Heart right ventricle (tissue), 16 donors: Measurements from ENCODE around the gene DNM3. TPM values are rescaled to one million over a fixed set of nuclear protein-coding genes. Genes with fewer than 3 reads are reported as not detected.

Experiments
- ATAC-seq, 8 donors: fragments of 200-7000 bp; cut with Tn5 transposase; one replicate each; pipeline ENCODE4 v1.9.1; 2020; ENCODE audit warnings: mild to moderate bottlenecking in 8 of 8, moderate library complexity in 8 of 8, moderate number of reproducible peaks in 1 of 8
- DNase-seq, 2 donors: peaks; one replicate each; pipeline ENCODE4 v3.0.0-alpha.2; 2020
- H3K27ac ChIP-seq, 10 donors: fragments of 200-600 bp; sonication (generic) in 2 of 10; one replicate each; pipeline versions ENCODE4 v1.5.0 to v1.8.0; 2020 to 2022; ENCODE audit warnings: mild to moderate bottlenecking in 3 of 10
- H3K27me3 ChIP-seq, 7 donors: fragments of 200-600 bp; one replicate each; pipeline ENCODE4 v1.8.0; 2021 to 2022; ENCODE audit warnings: mild to moderate bottlenecking in 2 of 7
- H3K36me3 ChIP-seq, 9 donors: fragments of 200-600 bp; sonication (generic) in 1 of 9; one replicate each; pipeline versions ENCODE4 v1.5.0 to v1.8.0; 2020 to 2022; ENCODE audit warnings: mild to moderate bottlenecking in 2 of 9
- H3K4me1 ChIP-seq, 9 donors: fragments of 200-600 bp; sonication (generic) in 1 of 9; one replicate each; pipeline versions ENCODE4 v1.5.0 to v1.8.0; 2020 to 2022; ENCODE audit warnings: mild to moderate bottlenecking in 4 of 9
- H3K4me3 ChIP-seq, 10 donors: fragments of 200-600 bp; sonication (generic) in 2 of 10; one replicate each; pipeline versions ENCODE4 v1.5.0 to v1.8.0; 2020 to 2022; ENCODE audit warnings: mild to moderate bottlenecking in 7 of 10, moderate library complexity in 2 of 10
- H3K9me3 ChIP-seq, 11 donors: fragments of 200-600 bp in 10 of 11; sonication (generic) in 2 of 11; one replicate each; pipeline versions ENCODE4 v1.5.0 to v1.8.0; 2013 to 2022; ENCODE audit warnings: mild to moderate bottlenecking in 2 of 11, control low read depth in 1 of 11, moderate library complexity in 1 of 11
- WGBS, 2 donors: extraction: QIAGEN DNeasy Blood & Tissue Kit; methylation state at CpG; one replicate each; pipeline ENCODE4 v1.1.7; 2013; ENCODE audit warnings: inconsistent platforms in 1 of 2; 5-methylcytosine and 5-hydroxymethylcytosine counted together
- intact Hi-C, 10 donors: fragments of 100-400 bp; cut with DNase I; formaldehyde crosslinking; loops; one replicate each; pipeline versions ENCODE4 v1.11.1 to v1.14.2; 2022
- polyA plus RNA-seq, 2 donors: library from polyadenylated mRNA; stranded (reverse); fragments of 200-250 nt; gene quantifications; one replicate each; pipeline ENCODE4 v1.2.3, GENCODE V29; 2013
- total RNA-seq, 10 donors: library from RNA; stranded (reverse); fragmentation: NEBNext Ultra II Directional in 3 of 10; extraction: Animal tissue kit (Norgen Biotek cat#: 25700) in 3 of 10; gene quantifications; one replicate each; pipeline versions ENCODE4 v1.2.1 to v1.2.4, GENCODE V29; 2021 to 2023
- TF ChIP-seq, protein P1 (sequence below), 9 donors: fragments of 200-600 bp; sonication (generic) in 2 of 9; IDR thresholded peaks; one replicate each; pipeline versions ENCODE4 v1.5.0 to v1.8.0; 2021 to 2022; ENCODE audit warnings: antibody characterized with exemption in 9 of 9, mild to moderate bottlenecking in 5 of 9, moderate library complexity in 1 of 9
- donor health status: Arrhythmogenic right ventricular cardiomyopathy.
- donor health status: ischemic (EF 13 %, LVEDD 7.1; RV severe dilation, severe dysfunction).
- donor health status: healthy with polysubstance abuse.
- donor health status: DM: no; HTN: yes; CAD: no.
- donor health status: DM: no; HTN: no; CAD: no.
- donor health status: ischemic (EF 25% LVEDD 6.9; RV normal size, moderate dysfunction).
- donor health status: ischemic (EF 25% LVEDD 5.7; RV mildly dilated, moderate dysfunction).
- donor health status: healthy.
- donor health status: DM: yes; HTN: yes; CAD: no.
- donor health status: Ischemic cardiomyopathy.
- donor health status: ischemic (EF 35%, LVEDD 5.7; RV mildly dilated, moderate dysfunction).
- donor health status: nonischemic (EF 11% LVEDD 7.7; RV severe dilation, severe dysfunction).
- donor health status: DM: yes; HTN: yes; CAD: no.
- donor health status: PGD.
- donor health status: ischemic (EF 29% LVEDD 5.4; RV normal size, mild dysfunction).
- donor health status: nonischemic (EF 23%, LVEDD 6.1; RV moderate dilation, normal function).

Gene DNM3
- total and polyA plus RNA-seq, 12 donors: 0.77 to 2.8 (median 2.2) TPM

DNA sequence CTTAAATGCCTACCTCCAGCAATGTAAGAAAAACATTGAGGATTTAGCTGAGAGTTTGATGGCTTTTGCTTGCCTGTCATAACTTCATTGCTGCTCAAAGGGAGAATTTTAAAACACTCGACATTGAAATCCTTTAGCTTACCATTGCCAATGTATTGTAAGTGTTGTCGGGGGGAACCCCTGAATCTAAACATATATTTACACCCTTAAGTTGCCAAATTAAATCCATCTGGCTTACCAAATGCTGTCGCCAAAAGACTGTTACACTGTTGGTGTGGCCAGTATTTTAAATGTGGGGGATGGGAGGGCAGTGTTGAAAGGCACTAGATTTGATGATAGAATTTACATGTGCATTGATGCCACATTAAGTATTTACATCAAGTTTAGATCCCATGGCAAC is 554.3 kb downstream of the DNM3 start:
- H3K9me3 ChIP-seq: no peaks in the 10 kb centered on the region
- H3K4me1 ChIP-seq: peaks cover 0 to 84% (median 46%) of the 10 kb centered on the region in 9 donors
- H3K27ac ChIP-seq: no peak overlapping the region
- H3K36me3 ChIP-seq: no peaks in the 10 kb centered on the region
- WGBS, 2 donors: 89 to 94% methylated on average over 3 of the region's 3 CpGs
- intact Hi-C loops: loop anchor here in 7 of 10 donors (5.0 to 10.0 kb wide), 7 partner anchors 38 to 303 kb away; no protein-coding TSS in a partner anchor
- DNase-seq: no peak
- H3K27me3 ChIP-seq: no peaks in the 10 kb centered on the region
- TF ChIP-seq, protein P1, sequence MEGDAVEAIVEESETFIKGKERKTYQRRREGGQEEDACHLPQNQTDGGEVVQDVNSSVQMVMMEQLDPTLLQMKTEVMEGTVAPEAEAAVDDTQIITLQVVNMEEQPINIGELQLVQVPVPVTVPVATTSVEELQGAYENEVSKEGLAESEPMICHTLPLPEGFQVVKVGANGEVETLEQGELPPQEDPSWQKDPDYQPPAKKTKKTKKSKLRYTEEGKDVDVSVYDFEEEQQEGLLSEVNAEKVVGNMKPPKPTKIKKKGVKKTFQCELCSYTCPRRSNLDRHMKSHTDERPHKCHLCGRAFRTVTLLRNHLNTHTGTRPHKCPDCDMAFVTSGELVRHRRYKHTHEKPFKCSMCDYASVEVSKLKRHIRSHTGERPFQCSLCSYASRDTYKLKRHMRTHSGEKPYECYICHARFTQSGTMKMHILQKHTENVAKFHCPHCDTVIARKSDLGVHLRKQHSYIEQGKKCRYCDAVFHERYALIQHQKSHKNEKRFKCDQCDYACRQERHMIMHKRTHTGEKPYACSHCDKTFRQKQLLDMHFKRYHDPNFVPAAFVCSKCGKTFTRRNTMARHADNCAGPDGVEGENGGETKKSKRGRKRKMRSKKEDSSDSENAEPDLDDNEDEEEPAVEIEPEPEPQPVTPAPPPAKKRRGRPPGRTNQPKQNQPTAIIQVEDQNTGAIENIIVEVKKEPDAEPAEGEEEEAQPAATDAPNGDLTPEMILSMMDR (IDR thresholded peaks at IDR 0.05): no peak
- no peak overlapping the region for H3K4me3 ChIP-seq
- no peak for ATAC-seq

DNA sequence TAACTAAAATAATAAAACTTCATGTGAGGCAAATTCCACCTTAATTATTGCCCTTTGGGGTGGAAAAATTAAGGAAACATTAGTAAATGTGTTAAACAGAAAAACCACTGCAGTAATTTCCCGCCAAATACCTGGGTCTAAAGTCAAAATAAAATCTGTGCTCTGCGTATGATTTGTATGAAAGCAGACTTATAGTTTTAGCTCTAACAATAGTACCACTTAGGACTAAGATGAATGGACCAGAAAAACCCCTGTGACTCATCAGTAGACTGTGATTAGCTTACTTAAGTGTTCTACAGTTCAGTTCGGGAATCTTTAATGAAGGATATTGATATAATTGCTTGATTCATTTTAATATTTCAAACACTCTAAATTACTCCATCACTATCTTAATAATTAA is 555.9 kb downstream of the DNM3 start:
- Histone ChIP-seq H3K36me3 (no peaks in the 10 kb centered on the region), H3K9me3 (no peaks in the 10 kb centered on the region), H3K4me3 (no peak overlapping the region), H3K27me3 (no peaks in the 10 kb centered on the region), H3K27ac (peak overlapping the region in 6 of 10 donors; percentile 9 to 68 (median 56)), H3K4me1 (peaks cover 0 to 69% (median 46%) of the 10 kb centered on the region in 9 donors)
- ATAC-seq: peak in 4 of 8 donors; percentile 34 to 72 (median 56)
- WGBS, 2 donors: 64 to 68% methylated on average over 3 of the region's 3 CpGs
- no peak for DNase-seq
- TF ChIP-seq, protein P1 (IDR thresholded peaks at IDR 0.05): no peak
- intact Hi-C loops: loop anchor here in 7 of 10 donors (5.0 to 10.0 kb wide), 7 partner anchors 40 to 305 kb away; no protein-coding TSS in a partner anchor

DNA sequence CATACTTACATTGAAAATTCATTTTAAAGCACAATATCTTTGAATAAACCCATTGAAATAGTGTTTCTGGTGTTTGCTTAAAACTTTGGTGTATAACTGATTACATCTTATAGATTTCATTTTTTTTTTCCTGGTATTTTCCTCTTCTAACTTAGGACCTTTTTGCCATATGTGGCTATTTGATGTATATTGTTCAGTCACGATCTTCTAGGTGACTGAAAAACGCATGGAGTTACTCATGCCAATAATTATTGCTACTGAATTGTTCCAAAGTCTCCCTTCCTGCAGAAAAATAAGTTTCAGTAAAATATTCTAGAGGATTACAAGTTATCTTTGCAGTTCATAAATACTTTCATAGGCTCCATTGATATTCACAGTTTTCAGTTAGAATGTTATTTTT is 556.3 kb downstream of the DNM3 start:
- intact Hi-C loops: loop anchor here in 7 of 10 donors (1.0 to 10.0 kb wide), 9 partner anchors 40 to 307 kb away; no protein-coding TSS in a partner anchor
- Histone ChIP-seq H3K4me3 (no peak overlapping the region), H3K27me3 (no peaks in the 10 kb centered on the region), H3K36me3 (no peaks in the 10 kb centered on the region), H3K9me3 (no peaks in the 10 kb centered on the region), H3K4me1 (peaks cover 0 to 66% (median 46%) of the 10 kb centered on the region in 9 donors), H3K27ac (peak overlapping the region in 7 of 10 donors; percentile 50 to 78 (median 66))
- WGBS, 2 donors: 82% methylated on average over 2 of the region's 2 CpGs
- no peak for ATAC-seq
- TF ChIP-seq, protein P1 (IDR thresholded peaks at IDR 0.05): no peak
- no peak for DNase-seq

DNA sequence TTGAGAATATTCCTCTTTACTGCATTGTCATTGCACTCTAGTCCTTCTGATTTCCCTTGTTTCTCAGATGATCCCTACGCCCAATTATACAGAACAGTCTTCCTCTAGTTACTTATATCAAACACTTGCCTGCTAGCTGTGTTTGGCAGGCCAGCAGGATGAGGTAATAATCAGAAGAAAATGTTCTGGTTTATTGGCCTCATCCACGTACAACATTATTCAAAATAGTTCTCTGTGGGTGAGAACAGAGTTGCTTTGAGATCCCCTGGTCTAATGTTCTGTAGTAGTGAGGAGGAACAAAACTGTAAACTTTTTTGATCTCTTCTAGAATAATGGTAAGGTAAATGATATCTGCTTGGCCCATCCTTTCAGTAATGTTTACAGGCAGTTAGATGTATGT is 556.9 kb downstream of the DNM3 start:
- intact Hi-C loops: loop anchor here in 7 of 10 donors (1.0 to 10.0 kb wide), 9 partner anchors 41 to 308 kb away; no protein-coding TSS in a partner anchor
- peak overlapping the region; percentile 3 to 78 (median 58) for H3K27ac ChIP-seq
- TF ChIP-seq, protein P1 (IDR thresholded peaks at IDR 0.05): no peak
- DNase-seq (no peak), ATAC-seq (peak in 7 of 8 donors; percentile 39 to 82 (median 57))
- WGBS, 2 donors: 44 to 49% methylated on average over 2 of the region's 2 CpGs
- H3K27me3 ChIP-seq: no peaks in the 10 kb centered on the region
- no peaks in the 10 kb centered on the region for H3K36me3 ChIP-seq
- H3K4me1 ChIP-seq: peaks cover 0 to 61% (median 45%) of the 10 kb centered on the region in 9 donors
- H3K9me3 ChIP-seq: no peaks in the 10 kb centered on the region
- H3K4me3 ChIP-seq: no peak overlapping the region
